CD4-positive, CD25-positive, alpha-beta regulatory T cell (primary cell): ENCODE measurements around the gene MYH9. TPM values are rescaled to one million over a fixed set of nuclear protein-coding genes. Genes with fewer than 3 reads are reported as not detected.

ENCODE experiments used
- ATAC-seq, 2 donors: fragments of 150-1000 bp; cut with Tn5 transposase; one replicate each; pipeline ENCODE4 v1.10.0; 2021; ENCODE audit warnings: low read depth in 2 of 2, moderate number of reproducible peaks in 2 of 2, moderate library complexity in 1 of 2
- DNase-seq, 3 donors: peaks; one replicate each; pipeline versions ENCODE4 v3.0.0 to v3.0.0-alpha.2; 2012 to 2022; ENCODE audit warnings: mixed read lengths in 1 of 3
- H3K27ac ChIP-seq: one replicate; pipeline ENCODE4 v1.7.0; 2013; ENCODE audit warnings: mild to moderate bottlenecking, low read length; ENCODE audit not compliant: insufficient read depth, poor library complexity, severe bottlenecking
- H3K27me3 ChIP-seq: one replicate; pipeline ENCODE4 v1.7.0; 2013; ENCODE audit warnings: low read length; ENCODE audit not compliant: control insufficient read depth, insufficient read depth
- H3K36me3 ChIP-seq: one replicate; pipeline ENCODE4 v1.7.0; 2013; ENCODE audit warnings: mild to moderate bottlenecking, low read length, moderate library complexity; ENCODE audit not compliant: control insufficient read depth, insufficient read depth
- H3K4me1 ChIP-seq: 2 replicates; pipeline ENCODE4 v1.7.0; 2013; ENCODE audit warnings: mild to moderate bottlenecking, low read length; ENCODE audit not compliant: insufficient read depth, control insufficient read depth, poor library complexity, severe bottlenecking
- H3K4me3 ChIP-seq: one replicate; pipeline ENCODE4 v1.7.0; 2013; ENCODE audit warnings: low read depth, mild to moderate bottlenecking, low read length, moderate library complexity
- H3K9me3 ChIP-seq, 2 experiments: 1 replicate in 1 of 2; 2 replicates in 1 of 2; pipeline ENCODE4 v1.7.0; 2013; ENCODE audit warnings: low read length in 2 of 2, mild to moderate bottlenecking in 1 of 2, moderate library complexity in 1 of 2; ENCODE audit not compliant: control insufficient read depth in 2 of 2
- H3K27ac Mint-ChIP-seq, 3 donors: one replicate each; pipeline ENCODE4 v1.8.0; 2020 to 2022; ENCODE audit warnings: mild to moderate bottlenecking in 3 of 3, mixed read lengths in 3 of 3, moderate library complexity in 2 of 3
- H3K27me3 Mint-ChIP-seq: one replicate; pipeline ENCODE4 v1.8.0; 2022; ENCODE audit warnings: mild to moderate bottlenecking, mixed read lengths
- H3K36me3 Mint-ChIP-seq: one replicate; pipeline ENCODE4 v1.8.0; 2020; ENCODE audit warnings: mixed read lengths
- H3K4me1 Mint-ChIP-seq, 4 donors: one replicate each; pipeline ENCODE4 v1.8.0; 2020 to 2022; ENCODE audit warnings: mixed read lengths in 4 of 4, mild to moderate bottlenecking in 1 of 4
- H3K4me3 Mint-ChIP-seq, 4 donors: one replicate each; pipeline ENCODE4 v1.8.0; 2020 to 2022; ENCODE audit warnings: mild to moderate bottlenecking in 4 of 4, mixed read lengths in 4 of 4, moderate library complexity in 3 of 4
- H3K9me3 Mint-ChIP-seq, 7 donors: one replicate each; pipeline ENCODE4 v1.8.0; 2020 to 2022; ENCODE audit warnings: mixed read lengths in 7 of 7, mild to moderate bottlenecking in 3 of 7, moderate library complexity in 2 of 7
- polyA plus RNA-seq, 4 donors: library from polyadenylated mRNA; unstranded; fragments of 300-500 nt; fragmentation: Illumina TruSeq; gene quantifications; one replicate each; pipeline ENCODE4 v1.2.3, GENCODE V29; 2021
- total RNA-seq: library from RNA; stranded (reverse); gene quantifications from one replicate; pipeline ENCODE4 v1.2.3, GENCODE V29; 2022

Gene MYH9
- total and polyA plus RNA-seq, 5 donors from 2014 or later: 80.0 to 1,341 (median 98.1) TPM

DNA sequence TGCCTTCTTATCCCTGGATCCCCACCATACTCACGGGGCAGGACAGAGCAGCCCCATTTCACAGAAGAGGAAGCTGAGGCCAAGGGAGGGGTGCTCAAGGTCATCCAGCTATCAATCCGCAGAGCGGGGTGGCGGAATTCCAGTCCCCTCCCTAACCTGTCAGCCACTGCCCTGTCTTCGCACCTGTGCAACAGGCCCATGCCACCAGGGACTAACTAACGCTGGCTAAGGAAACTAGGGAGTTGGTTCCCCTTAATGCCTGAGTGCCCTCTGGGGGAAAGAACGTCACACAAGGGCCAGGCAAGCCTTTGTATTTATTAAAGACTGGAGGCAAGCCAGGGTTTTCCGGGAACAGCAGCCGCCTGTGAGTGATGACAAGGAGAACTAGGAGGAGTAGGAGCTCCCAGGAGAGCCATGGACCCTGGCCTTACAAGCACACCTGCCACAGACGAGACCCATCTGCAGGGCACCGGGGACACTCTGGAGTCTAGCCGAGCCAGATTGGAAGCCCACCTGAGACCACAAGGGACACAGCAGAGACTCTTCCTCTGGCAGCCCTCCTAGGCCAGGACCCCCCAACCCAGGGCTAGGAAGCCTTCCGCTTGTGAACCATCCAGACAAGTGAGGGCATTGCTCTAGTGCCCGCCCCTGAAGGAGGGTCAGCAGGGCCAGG, 64.4 kb downstream of the MYH9 start:
- peaks cover 96% of the 10 kb centered on the region for H3K36me3 ChIP-seq
- H3K4me3 ChIP-seq: no peak overlapping the region
- H3K27me3 ChIP-seq: no peaks in the 10 kb centered on the region
- no peak overlapping the region for H3K4me3 Mint-ChIP-seq
- peaks cover 0 to 23% (median 21%) of the 10 kb centered on the region in 4 donors for H3K4me1 Mint-ChIP-seq
- H3K36me3 Mint-ChIP-seq: peaks cover 58% of the 10 kb centered on the region
- no peaks in the 10 kb centered on the region for H3K9me3 Mint-ChIP-seq
- no peaks in the 10 kb centered on the region for H3K27me3 Mint-ChIP-seq
- DNase-seq (no peak), ATAC-seq (no peak)
- H3K9me3 ChIP-seq: no peaks in the 10 kb centered on the region
- peak overlapping the region in 2 of 3 donors; percentile 21 to 51 for H3K27ac Mint-ChIP-seq
- H3K4me1 ChIP-seq: no peaks in the 10 kb centered on the region
- no peak overlapping the region for H3K27ac ChIP-seq

DNA sequence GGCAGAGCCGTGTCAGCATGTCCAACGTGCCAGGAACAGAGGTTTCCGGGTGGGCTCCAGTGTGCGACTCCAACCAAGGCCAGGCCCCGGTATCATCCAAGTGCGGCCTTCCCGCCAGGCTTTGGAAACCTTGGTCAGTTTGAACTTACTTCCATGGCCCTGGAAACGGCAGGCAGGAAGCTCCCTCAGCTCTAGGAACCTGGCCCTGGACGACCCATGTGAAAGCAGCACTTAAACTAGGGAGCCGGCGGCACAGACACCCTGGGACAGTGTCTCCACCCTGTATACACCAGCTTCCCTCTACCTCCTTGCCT, 65.2 kb downstream of the MYH9 start:
- peak overlapping the region in 1 of 3 donors; percentile 21 for H3K27ac Mint-ChIP-seq
- Histone ChIP-seq H3K4me3 (no peak overlapping the region), H3K36me3 (peaks cover 96% of the 10 kb centered on the region), H3K4me1 (no peaks in the 10 kb centered on the region), H3K27ac (no peak overlapping the region), H3K27me3 (no peaks in the 10 kb centered on the region), H3K9me3 (no peaks in the 10 kb centered on the region)
- H3K36me3 Mint-ChIP-seq: peaks cover 57% of the 10 kb centered on the region
- H3K4me1 Mint-ChIP-seq: peaks cover 0 to 16% (median 14%) of the 10 kb centered on the region in 4 donors
- no peak overlapping the region for H3K4me3 Mint-ChIP-seq
- no peak for DNase-seq
- no peaks in the 10 kb centered on the region for H3K27me3 Mint-ChIP-seq
- no peaks in the 10 kb centered on the region for H3K9me3 Mint-ChIP-seq
- no peak for ATAC-seq

GRCh38 chr22:36321797-36322601, 65.8 kb downstream of the MYH9 start:
- no peaks in the 10 kb centered on the region for H3K9me3 ChIP-seq
- no peaks in the 10 kb centered on the region for H3K27me3 ChIP-seq
- peaks cover 0 to 13% (median 10%) of the 10 kb centered on the region in 4 donors for H3K4me1 Mint-ChIP-seq
- ATAC-seq (no peak), DNase-seq (no peak)
- no peak overlapping the region for H3K27ac ChIP-seq
- H3K4me3 ChIP-seq: no peak overlapping the region
- H3K36me3 Mint-ChIP-seq: peaks cover 57% of the 10 kb centered on the region
- no peak overlapping the region for H3K27ac Mint-ChIP-seq
- H3K36me3 ChIP-seq: peaks cover 96% of the 10 kb centered on the region
- H3K9me3 Mint-ChIP-seq: no peaks in the 10 kb centered on the region
- no peaks in the 10 kb centered on the region for H3K27me3 Mint-ChIP-seq
- peak overlapping the region in 1 of 4 donors; percentile 21 for H3K4me3 Mint-ChIP-seq
- H3K4me1 ChIP-seq: no peaks in the 10 kb centered on the region

DNA sequence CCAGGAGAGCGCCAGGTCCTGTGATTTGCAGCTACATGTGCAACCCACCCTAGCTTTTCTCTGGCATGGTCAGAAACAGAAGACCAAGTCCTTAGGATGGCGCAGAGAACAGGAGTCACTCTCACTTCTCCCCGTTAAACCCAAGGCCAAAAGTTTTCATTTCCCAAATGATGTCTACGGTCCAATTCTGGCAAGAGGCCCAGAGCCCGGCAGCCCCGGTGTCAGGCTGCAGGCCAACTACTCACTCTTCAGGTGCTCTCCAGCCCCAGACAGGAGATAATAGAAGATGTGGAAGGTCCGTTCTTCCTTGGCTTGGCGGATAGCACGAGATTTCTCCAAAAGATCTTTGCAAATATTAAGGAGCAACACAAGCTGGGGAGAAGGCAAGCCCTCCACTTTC, 67.2 kb downstream of the MYH9 start:
- no peak for ATAC-seq
- Histone ChIP-seq H3K4me3 (no peak overlapping the region), H3K27me3 (no peaks in the 10 kb centered on the region), H3K9me3 (no peaks in the 10 kb centered on the region), H3K27ac (no peak overlapping the region), H3K4me1 (no peaks in the 10 kb centered on the region), H3K36me3 (peaks cover 93% of the 10 kb centered on the region)
- Mint-ChIP-seq H3K27me3 (no peaks in the 10 kb centered on the region), H3K4me3 (no peak overlapping the region), H3K4me1 (peaks cover 0 to 4% (median 2%) of the 10 kb centered on the region in 4 donors), H3K27ac (peak overlapping the region in 2 of 3 donors; percentile 47 to 67), H3K9me3 (no peaks in the 10 kb centered on the region), H3K36me3 (peaks cover 51% of the 10 kb centered on the region)
- no peak for DNase-seq

- Histone ChIP-seq H3K4me1 (no peaks in the 10 kb centered on the region), H3K36me3 (peaks cover 93% of the 10 kb centered on the region), H3K27me3 (no peaks in the 10 kb centered on the region), H3K9me3 (no peaks in the 10 kb centered on the region), H3K4me3 (no peak overlapping the region), H3K27ac (no peak overlapping the region)
- Mint-ChIP-seq H3K4me3 (peak overlapping the region in 1 of 4 donors; percentile 41), H3K9me3 (no peaks in the 10 kb centered on the region), H3K27ac (peak overlapping the region; percentile 36 to 69 (median 47)), H3K27me3 (no peaks in the 10 kb centered on the region), H3K36me3 (peaks cover 53% of the 10 kb centered on the region), H3K4me1 (peaks cover 0 to 6% (median 3%) of the 10 kb centered on the region in 4 donors)
- ATAC-seq (no peak), DNase-seq (no peak)
Observed at GRCh38 chr22:36319595-36320497, 67.9 kb downstream of the MYH9 start.

DNA sequence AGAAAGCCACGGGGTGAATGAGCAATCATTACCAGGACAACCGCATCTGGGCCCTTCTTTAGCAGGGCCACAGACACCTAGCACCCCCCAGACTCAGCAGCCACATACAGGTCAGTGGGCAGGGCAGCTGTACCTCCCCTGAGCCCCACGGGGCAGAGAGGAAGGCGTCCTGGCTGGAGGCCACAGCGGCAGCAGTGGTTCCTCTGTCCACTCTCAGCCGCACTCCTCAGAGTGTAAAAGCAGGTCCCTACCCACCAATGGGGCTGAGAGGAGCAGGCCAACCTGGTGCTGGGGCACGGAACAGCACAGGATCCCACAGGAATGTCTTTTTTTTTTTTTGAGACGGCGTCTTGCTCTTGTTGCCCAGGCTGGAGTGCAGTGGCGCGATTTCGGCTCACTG, 69.3 kb downstream of the MYH9 start:
- Mint-ChIP-seq H3K9me3 (no peaks in the 10 kb centered on the region), H3K27me3 (no peaks in the 10 kb centered on the region), H3K27ac (peak overlapping the region in 1 of 3 donors; percentile 35), H3K36me3 (peaks cover 51% of the 10 kb centered on the region), H3K4me3 (no peak overlapping the region), H3K4me1 (peaks cover 0 to 7% (median 2%) of the 10 kb centered on the region in 4 donors)
- H3K4me1 ChIP-seq: no peaks in the 10 kb centered on the region
- H3K27me3 ChIP-seq: no peaks in the 10 kb centered on the region
- no peaks in the 10 kb centered on the region for H3K9me3 ChIP-seq
- no peak overlapping the region for H3K4me3 ChIP-seq
- ATAC-seq (no peak), DNase-seq (no peak)
- peaks cover 93% of the 10 kb centered on the region for H3K36me3 ChIP-seq
- no peak overlapping the region for H3K27ac ChIP-seq

DNA sequence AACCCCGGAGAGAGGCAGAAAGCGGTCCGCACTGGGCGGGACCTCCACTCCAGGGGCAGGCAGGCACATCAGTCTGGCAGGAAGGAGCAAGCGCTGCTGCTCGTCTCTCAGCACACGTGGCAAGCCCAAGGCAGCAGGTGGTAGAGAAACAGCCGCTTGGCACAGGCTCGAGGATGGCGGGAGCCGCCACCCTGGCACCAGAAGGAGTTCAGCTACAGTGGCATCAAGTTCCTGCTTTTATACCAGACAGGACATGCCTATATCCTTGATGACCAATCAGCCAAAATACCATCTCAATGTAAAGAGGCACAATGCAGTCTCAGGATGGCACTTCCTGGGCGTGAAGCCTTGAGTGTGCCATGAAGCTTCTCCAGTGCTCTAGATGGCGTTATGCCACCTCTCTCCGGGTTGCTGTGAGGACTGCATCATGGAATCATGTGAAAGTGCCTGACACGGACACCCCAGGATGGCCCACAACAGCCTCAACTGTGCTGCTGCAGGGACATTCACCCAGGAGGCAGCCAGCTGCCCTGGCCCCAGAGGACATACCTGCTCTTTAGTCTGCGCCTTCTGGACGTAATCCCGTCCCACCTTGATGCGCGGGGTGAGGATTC, 70.0 kb downstream of the MYH9 start:
- DNase-seq: no peak
- Mint-ChIP-seq H3K4me3 (no peak overlapping the region), H3K4me1 (peaks cover 0 to 7% (median 2%) of the 10 kb centered on the region in 4 donors), H3K27ac (peak overlapping the region in 1 of 3 donors; percentile 35), H3K9me3 (no peaks in the 10 kb centered on the region), H3K27me3 (no peaks in the 10 kb centered on the region), H3K36me3 (peaks cover 44% of the 10 kb centered on the region)
- Histone ChIP-seq H3K27ac (no peak overlapping the region), H3K36me3 (peaks cover 91% of the 10 kb centered on the region), H3K4me3 (no peak overlapping the region), H3K9me3 (no peaks in the 10 kb centered on the region), H3K27me3 (no peaks in the 10 kb centered on the region), H3K4me1 (no peaks in the 10 kb centered on the region)
- no peak for ATAC-seq
